IMR-90 (cell line): Measurements from ENCODE around the gene ALKBH3.

Experiments
- CTCF ChIP-seq: conservative IDR thresholded peaks from 2 replicates; pipeline ENCODE4 v1.5.1; 2012; ENCODE audit warnings: mild to moderate bottlenecking, low read depth, low read length, improper control_type of control experiment
- MAFK ChIP-seq: IDR thresholded peaks from 2 replicates; pipeline ENCODE4 v1.6.1; 2012; ENCODE audit warnings: low read depth, low read length, improper control_type of control experiment
- MAZ ChIP-seq: IDR thresholded peaks from 2 replicates; pipeline ENCODE4 v1.6.1; 2012; ENCODE audit warnings: low read depth, mild to moderate bottlenecking, low read length, improper control_type of control experiment, moderate library complexity, borderline replicate concordance
- MXI1 ChIP-seq: IDR thresholded peaks from 2 replicates; pipeline ENCODE4 v1.6.1; 2012; ENCODE audit warnings: low read depth, mild to moderate bottlenecking, low read length, moderate library complexity, borderline replicate concordance
- POLR2A ChIP-seq: IDR thresholded peaks from 2 replicates; pipeline ENCODE4 v1.6.1; 2012; ENCODE audit warnings: mild to moderate bottlenecking, low read depth, low read length
- RAD21 ChIP-seq: IDR thresholded peaks from 2 replicates; pipeline ENCODE4 v1.6.1; 2012; ENCODE audit warnings: low read length, improper control_type of control experiment
- RFX5 ChIP-seq: IDR thresholded peaks from 2 replicates; pipeline ENCODE4 v1.8.0; 2012; ENCODE audit warnings: low read depth, mild to moderate bottlenecking, low read length, moderate library complexity
- SMC3 ChIP-seq: fragments of 150-350 bp; IDR thresholded peaks from 2 replicates; pipeline ENCODE4 v1.6.1; 2016; ENCODE audit warnings: low read depth, mild to moderate bottlenecking, antibody characterized with exemption, low read length, moderate library complexity

DNA sequence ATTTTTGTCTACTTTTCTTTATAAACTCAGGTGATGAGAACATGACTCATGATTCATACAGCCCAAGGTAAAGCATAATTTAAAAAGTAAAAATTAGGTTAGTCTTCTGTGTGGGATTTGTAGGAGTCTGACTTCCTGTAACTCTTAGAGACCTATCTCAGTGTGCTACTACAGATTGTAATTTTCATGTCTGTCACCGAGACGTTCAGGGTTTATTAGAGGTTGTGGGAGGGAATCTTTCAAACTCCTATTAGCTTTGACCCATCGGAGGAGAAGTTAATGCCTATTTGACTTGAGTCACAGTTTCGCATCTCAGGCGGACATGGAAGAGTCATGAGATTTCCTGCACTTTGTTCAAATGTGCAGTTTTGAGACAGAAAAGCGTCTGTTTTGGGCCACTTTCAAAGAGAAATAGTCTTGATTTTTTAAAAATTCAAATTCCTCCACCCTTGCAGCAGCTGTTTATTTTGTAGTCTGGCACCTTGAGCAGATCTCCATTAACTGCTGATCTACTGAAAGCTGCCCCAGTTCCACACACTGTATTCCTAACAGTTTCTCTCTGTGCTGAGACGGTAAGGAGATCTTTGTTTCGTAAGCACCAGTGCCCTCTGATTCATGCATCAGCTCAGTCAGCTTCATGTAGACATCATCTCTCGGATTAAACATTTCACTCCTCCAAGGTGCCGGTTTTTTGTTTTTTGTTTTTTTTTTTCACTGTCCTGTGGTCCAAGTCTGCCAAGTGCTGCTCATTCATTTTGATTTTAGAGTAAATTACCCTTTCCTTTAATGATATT is 24.3 kb downstream of the ALKBH3 start:
- TF ChIP-seq CTCF (no peak), MAFK (no peak), POLR2A (no peak), MXI1 (no peak), RFX5 (no peak), MAZ (no peak), RAD21 (no peak), SMC3 (peak; percentile 5; the same call in 1 of the 2 replicates)
